IPS DF 4.7 (cell line): ENCODE results near the gene MYLK3.
"Not testable (repeated sequence)": the region's sequence is repeated elsewhere in the genome, so short reads cannot be mapped to it uniquely, and the experiment has no call there.

Experiments
- DNase-seq: peaks from one replicate; pipeline ENCODE4 v3.0.0-alpha.2; 2013; ENCODE audit warnings: low spot score; ENCODE audit errors: extremely low read depth

MYLK3 gene

GRCh38 chr16:46690281-46691178 lies 57.6 kb downstream of the MYLK3 start:
- DNase-seq, result no peak

- DNase-seq, result peak; percentile 66
These were observed 58.5 kb downstream of the MYLK3 start, which contains the start of gene ORC6 for GRCh38 chr16:46689365-46690280. Gene ORC6 (plus strand): TSS chr16:46689659. CDS start chr16:46689706, 47 bp downstream.

DNA sequence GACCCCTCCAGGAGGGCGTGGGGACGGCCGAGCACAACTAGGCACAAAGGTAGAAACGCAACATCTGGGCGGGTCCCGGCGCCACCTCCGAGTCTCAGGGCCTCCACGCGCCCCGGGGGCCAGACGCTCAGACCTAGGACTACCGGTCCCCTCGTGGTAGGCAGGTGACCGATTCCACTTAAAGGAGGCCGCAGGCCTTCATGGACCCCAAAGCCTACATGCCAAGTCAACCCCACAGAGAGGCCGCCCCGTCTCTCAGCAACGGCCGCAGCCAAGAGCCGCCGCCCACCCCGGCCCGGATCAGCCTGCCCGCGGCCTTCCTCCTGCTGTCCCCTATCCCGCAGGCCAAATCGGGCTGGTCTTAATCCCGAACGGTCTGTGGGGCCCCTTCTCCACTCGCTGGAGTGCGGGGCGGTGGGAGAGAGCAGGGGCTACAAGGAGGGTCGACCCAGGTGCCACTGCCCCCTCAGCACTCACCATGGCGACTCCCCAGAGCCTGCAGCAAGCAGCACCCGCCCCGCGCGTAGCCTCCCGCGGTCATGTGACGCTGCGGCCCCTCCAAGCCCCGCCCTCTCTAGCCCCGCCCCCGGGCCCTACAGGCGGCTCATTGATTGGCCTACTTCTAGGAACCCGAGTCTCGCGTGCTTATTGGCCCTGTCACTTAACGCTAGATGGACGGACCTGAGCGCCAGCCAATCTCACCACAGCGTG lies 59.3 kb downstream of the MYLK3 start, which contains the start of gene VPS35:
TSS of gene VPS35 (minus strand) at position 525 of the 711 bp plus-strand sequence. CDS start at position 480, 45 bp downstream.
- peak; percentile 76 for DNase-seq

DNA sequence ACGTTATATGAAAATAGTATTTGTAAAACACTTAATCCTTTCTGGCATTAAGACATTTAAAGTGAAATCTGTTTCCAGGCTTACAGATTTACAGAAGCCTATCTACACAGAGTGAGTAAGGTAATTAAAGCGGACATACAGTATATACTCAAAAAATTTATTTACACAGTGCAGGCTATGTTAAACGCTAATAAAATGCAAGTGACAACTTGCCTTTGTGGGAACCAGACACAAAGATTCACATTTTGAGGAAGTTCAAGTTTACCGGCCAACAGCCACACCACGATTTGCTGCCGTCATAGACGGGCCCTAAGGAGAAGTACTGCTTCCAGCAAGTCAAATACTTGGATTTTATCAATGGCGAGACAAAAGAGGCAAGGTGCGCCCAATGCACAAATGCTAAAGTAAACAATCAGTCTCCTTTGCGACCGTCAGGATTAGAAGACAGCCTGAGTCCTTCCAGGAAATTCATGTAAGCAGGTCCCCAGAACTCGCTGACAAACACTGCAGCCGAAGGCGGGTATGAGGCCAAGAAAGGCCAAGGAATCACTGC lies 60.0 kb downstream of the MYLK3 start:
- DNase-seq, result no peak

DNA sequence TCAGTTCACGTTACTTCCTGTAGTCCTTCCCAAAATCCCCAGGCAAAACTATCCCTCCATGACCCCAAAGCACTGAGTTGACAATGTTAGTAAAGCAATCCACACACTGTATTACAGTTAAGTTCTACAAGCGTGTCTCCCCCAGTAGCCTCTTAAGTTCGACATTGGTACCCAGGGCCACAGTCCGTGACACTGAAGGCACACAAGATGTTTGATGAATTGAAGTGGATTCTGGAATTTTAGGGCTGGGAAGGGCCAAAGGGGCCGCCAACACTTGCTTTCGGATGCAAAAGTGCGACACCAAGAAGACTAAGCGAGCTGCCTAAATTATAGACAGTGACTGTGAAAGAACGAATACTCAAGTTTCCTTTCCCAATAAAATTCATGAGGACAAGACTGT lies 60.7 kb downstream of the MYLK3 start:
- DNase-seq, result no peak

- DNase-seq, result no peak
These were observed 61.2 kb downstream of the MYLK3 start for GRCh38 chr16:46686815-46687473.

DNA sequence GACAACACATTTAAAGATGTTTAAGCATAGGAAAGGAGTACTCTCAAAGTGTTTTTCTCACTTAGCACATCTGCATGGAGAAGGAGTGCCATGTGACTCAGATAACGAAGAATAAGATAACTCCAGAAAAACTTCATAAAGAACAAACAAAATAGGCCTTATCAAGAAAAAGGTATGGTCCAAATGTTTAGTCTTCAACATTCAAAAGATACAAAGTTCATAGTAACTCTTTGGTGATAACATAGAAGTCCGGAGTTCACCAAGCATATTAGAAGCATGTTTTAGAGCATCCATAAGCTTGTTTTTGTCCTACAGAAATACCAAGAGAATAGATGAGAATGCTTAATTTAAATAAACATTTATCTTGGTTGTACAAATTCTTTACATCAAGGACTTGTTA lies 66.3 kb downstream of the MYLK3 start:
- not testable (repeated sequence) for DNase-seq

DNA sequence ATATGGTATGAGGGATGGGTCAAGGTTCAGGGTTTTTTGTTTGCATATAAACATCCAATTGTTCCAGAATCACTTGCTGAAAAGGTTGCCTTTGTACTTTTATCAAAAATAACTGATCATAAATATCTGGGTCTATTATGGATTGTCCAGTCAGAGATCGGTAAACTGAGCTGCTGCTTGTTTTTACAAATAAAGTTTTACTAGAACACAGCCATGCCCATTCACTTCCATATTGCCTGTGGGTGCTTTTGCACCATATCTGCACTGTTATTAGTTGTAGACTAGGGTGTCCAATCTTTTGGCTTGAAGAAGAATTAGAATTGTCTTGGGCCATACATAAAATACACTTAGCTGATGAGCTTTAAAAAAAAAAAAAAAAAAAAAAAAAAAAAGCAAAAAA lies 70.2 kb downstream of the MYLK3 start:
- not testable (repeated sequence) for DNase-seq

- peak; percentile 69 for DNase-seq
These were observed 74.7 kb downstream of the MYLK3 start for GRCh38 chr16:46673320-46674013.

- DNase-seq, result no peak
These were observed 86.0 kb downstream of the MYLK3 start for GRCh38 chr16:46662123-46662522.

GRCh38 chr16:46658925-46659324 lies 89.2 kb downstream of the MYLK3 start:
- DNase-seq, result no peak
